Measurements from ENCODE around the gene LPIN2.

Gene LPIN2

DNA sequence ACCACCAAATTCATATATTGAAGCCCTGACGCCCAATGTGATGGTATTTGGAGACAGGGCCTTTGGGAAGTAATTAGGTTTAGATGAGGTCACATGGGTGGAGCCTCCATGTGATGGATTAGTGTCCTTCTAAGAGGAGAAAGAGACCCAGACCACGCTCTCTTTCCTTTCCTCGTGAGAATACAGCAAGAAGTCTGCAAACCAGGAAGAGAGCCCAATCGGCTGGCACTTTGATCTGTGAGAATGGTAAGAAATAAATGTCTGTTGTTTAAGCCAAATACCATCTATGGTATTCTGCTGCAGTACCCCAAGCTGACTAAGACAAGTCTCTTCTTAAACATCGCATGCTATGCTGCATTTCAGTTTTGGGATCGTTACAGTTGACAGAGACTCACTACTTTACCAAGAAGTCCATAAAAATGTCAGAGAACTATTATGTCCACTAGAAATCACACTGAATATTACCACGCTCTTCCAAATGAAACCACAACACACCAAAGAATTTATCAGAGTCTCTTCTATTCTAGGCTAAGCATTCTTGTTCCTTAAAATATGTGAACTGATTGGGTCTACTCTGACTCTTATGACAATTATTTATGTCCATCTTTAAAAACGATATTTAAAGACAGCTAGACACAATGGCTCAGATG, 48.5 kb downstream of the LPIN2 start:
- TF ChIP-seq CTCF (IDR thresholded peaks at IDR 0.05; ENCODE audit: control insufficient read depth, insufficient read depth, low read depth, low read length, missing control alignments): no peak
- no peak overlapping the region for H3K4me3 ChIP-seq (ENCODE audit: control insufficient read depth, low read depth, low read length)
- DNase-seq (ENCODE audit: low read depth): no peak

Data from AG09309 (cell line).